ENCODE data around the gene CPSF4. TPM values are rescaled to one million over a fixed set of nuclear protein-coding genes. Genes with fewer than 3 reads are reported as not detected.
A peak's percentile ranks its signal among the peaks of the same experiment; 100 is the strongest.

The CPSF4 gene
- total RNA-seq, 1 donor from 2014 or later = 38.0 TPM

DNA sequence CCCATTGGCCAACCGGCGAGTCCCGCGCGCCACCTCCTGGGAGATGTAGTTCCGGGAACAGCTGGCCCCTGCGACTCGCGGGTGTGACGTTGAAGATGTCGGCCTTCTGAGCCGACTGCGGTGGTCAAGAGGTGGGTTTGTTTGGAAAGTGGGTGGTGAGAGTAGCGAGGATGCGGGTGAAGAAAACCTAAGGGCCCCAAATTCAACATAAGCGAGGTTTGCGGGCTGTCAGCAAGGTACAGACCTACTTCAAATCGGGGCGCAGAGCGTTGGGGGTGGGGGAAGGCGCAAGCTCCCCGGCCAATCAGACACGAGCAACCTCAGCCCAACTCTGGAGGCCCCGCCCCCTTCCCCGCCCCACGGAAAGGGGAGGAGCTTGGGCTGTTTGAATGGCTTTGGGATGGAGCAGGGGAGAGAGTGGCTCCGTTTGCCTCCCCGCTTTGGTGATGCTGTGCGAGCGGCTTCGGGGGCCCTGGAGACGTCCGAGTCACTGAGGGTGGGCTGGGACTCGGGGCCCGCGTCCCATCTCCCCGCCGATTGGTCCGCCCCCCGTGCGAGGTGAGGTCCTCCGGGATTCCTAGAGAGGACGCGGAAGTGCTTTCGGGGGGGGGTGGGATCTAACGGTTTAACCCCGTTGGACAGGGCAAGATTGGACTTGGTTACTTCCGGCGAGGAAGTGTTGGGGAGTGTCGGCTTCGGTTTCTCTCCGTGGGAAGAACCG, 66.0 kb downstream of the CPSF4 start, which contains the start of gene ZKSCAN5:
TSS of gene ZKSCAN5 (plus strand) at position 60 of the 721 bp plus-strand sequence. CDS start 1,383 bp downstream, outside the sequence.
- peaks cover 9 to 27% of the 10 kb centered on the region in 2 donors for H3K4me1 ChIP-seq
- H3K27ac ChIP-seq = peak within 1 kb of the TSS; percentile 83 to 97
- H3K36me3 ChIP-seq = no peaks in the 10 kb centered on the region
- TF ChIP-seq, protein P1, sequence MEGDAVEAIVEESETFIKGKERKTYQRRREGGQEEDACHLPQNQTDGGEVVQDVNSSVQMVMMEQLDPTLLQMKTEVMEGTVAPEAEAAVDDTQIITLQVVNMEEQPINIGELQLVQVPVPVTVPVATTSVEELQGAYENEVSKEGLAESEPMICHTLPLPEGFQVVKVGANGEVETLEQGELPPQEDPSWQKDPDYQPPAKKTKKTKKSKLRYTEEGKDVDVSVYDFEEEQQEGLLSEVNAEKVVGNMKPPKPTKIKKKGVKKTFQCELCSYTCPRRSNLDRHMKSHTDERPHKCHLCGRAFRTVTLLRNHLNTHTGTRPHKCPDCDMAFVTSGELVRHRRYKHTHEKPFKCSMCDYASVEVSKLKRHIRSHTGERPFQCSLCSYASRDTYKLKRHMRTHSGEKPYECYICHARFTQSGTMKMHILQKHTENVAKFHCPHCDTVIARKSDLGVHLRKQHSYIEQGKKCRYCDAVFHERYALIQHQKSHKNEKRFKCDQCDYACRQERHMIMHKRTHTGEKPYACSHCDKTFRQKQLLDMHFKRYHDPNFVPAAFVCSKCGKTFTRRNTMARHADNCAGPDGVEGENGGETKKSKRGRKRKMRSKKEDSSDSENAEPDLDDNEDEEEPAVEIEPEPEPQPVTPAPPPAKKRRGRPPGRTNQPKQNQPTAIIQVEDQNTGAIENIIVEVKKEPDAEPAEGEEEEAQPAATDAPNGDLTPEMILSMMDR (IDR thresholded peaks at IDR 0.05) = no peak
- H3K27me3 ChIP-seq = no peaks in the 10 kb centered on the region
- intact Hi-C loops (cut with DNase I) = loop anchor here (1.0 to 10.0 kb wide), 3 partner anchors 32 to 1220 kb away; partner anchors contain the start of genes BRI3, FAM200A and ZNF789
- DNase-seq (ENCODE audit: low spot score in 2 of 2) = peak; percentile 91 to 99
- H3K4me3 ChIP-seq = peak within 1 kb of the TSS; percentile 75 to 94
- no peaks in the 10 kb centered on the region for H3K9me3 ChIP-seq

DNA sequence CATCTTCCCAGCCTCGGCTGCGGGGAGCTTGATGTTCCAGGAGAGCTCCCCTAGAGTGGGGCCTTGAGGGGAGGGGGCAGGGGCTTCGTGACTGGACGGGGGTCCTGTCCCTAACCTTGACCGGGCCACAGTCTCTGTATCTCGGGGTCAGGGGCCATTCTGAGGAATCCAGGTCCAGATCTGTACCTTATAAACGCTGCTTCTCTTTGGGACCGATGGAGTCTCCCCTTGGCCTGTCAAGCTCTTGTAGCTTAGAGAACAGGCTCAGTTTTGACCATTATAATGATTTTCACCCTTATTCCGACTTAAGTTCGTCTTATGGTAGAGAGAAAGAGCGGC, 66.5 kb downstream of the CPSF4 start:
- peaks cover 9 to 27% of the 10 kb centered on the region in 2 donors for H3K4me1 ChIP-seq
- no peaks in the 10 kb centered on the region for H3K27me3 ChIP-seq
- no peaks in the 10 kb centered on the region for H3K9me3 ChIP-seq
- peaks cover 0 to 2% of the 10 kb centered on the region in 2 donors for H3K36me3 ChIP-seq
- intact Hi-C loops (cut with DNase I) = loop anchor here (2.0 to 10.0 kb wide), 2 partner anchors 48 to 1220 kb away; partner anchors contain the start of genes BRI3 and FAM200A
- TF ChIP-seq, protein P1 (IDR thresholded peaks at IDR 0.05) = no peak
- peak overlapping the region; percentile 83 to 97 for H3K27ac ChIP-seq
- DNase-seq (ENCODE audit: low spot score in 2 of 2) = no peak
- H3K4me3 ChIP-seq = peak overlapping the region; percentile 75 to 94

Other genes starting within 250 kb of the CPSF4 start
- gene KPNA7, start 230.8 kb upstream of the CPSF4 start, total RNA-seq = not detected
- not detected for gene MYH16, start 166.1 kb upstream of the CPSF4 start, total RNA-seq
- 87.7 TPM for gene ARPC1A, start 113.0 kb upstream of the CPSF4 start, total RNA-seq
- 360 TPM for gene ARPC1B, start 64.2 kb upstream of the CPSF4 start, total RNA-seq
- 104 TPM for gene PDAP1, start 30.3 kb upstream of the CPSF4 start, total RNA-seq
- gene BUD31, start 30.0 kb upstream of the CPSF4 start, total RNA-seq = 41.3 TPM
- gene PTCD1, start 145 bp upstream of the CPSF4 start, total RNA-seq = 2.6 TPM
- gene ATP5MF, start 27.2 kb downstream of the CPSF4 start, total RNA-seq = 893 TPM
- 4.2 TPM for gene ZNF789, start 33.9 kb downstream of the CPSF4 start, total RNA-seq
- 25.7 TPM for gene ZNF394, start 61.3 kb downstream of the CPSF4 start, total RNA-seq
- gene ZKSCAN5, start 65.7 kb downstream of the CPSF4 start, total RNA-seq = 4.4 TPM
- gene FAM200A, start 113.2 kb downstream of the CPSF4 start, total RNA-seq = 0.64 TPM
- gene ZNF655, start 119.7 kb downstream of the CPSF4 start, total RNA-seq = 37.9 TPM
- 0.43 TPM for gene TMEM225B, start 159.3 kb downstream of the CPSF4 start, total RNA-seq
- gene ZSCAN25, start 178.0 kb downstream of the CPSF4 start, total RNA-seq = 10.3 TPM
- gene CYP3A5, start 241.1 kb downstream of the CPSF4 start, total RNA-seq = 0.43 TPM